CD4-positive, alpha-beta T cell (primary cell): Measurements from ENCODE around the gene SPANXN2. TPM values are rescaled to one million over a fixed set of nuclear protein-coding genes. Genes with fewer than 3 reads are reported as not detected.

Experiments
- ATAC-seq: fragments of 200-7000 bp; cut with Tn5 transposase; one replicate; pipeline ENCODE4 v1.10.0; 2022; ENCODE audit warnings: mild to moderate bottlenecking; ENCODE audit not compliant: poor library complexity
- CTCF ChIA-PET: fragments of 350-600 bp; sonication (Branson Sonifier 250); formaldehyde crosslinking; loops from one replicate; lab custom pipeline; 2021; ENCODE audit warnings: antibody characterized with exemption, inconsistent platforms; lab: Charles Lee
- POLR2A ChIA-PET: fragments of 350-600 bp; sonication (Branson Sonifier 250); formaldehyde crosslinking; loops from one replicate; lab custom pipeline; 2021; ENCODE audit warnings: antibody characterized with exemption, inconsistent platforms; lab: Charles Lee
- DNase-seq, 14 experiments: peaks; one replicate each; pipeline ENCODE4 v3.0.0-alpha.2; 2013 to 2020; ENCODE audit warnings: mixed read lengths in 2 of 14
- H3K27ac ChIP-seq, 2 donors: one replicate each; pipeline versions ENCODE4 v1.5.1 to v1.7.0; 2013; ENCODE audit warnings: low read length in 2 of 2, low read depth in 1 of 2, mild to moderate bottlenecking in 1 of 2
- H3K27me3 ChIP-seq, 2 experiments: 1 replicate in 1 of 2; 2 replicates in 1 of 2; pipeline versions ENCODE4 v1.6.1 to v1.7.0; 2013; ENCODE audit warnings: low read length in 2 of 2, control low read depth in 1 of 2, mild to moderate bottlenecking in 1 of 2, moderate library complexity in 1 of 2; ENCODE audit not compliant: insufficient read depth in 2 of 2, control insufficient read depth in 1 of 2
- H3K36me3 ChIP-seq: one replicate; pipeline ENCODE4 v1.6.1; 2013; ENCODE audit warnings: low read length, control low read depth; ENCODE audit not compliant: insufficient read depth
- H3K4me1 ChIP-seq: one replicate; pipeline ENCODE4 v1.6.1; 2013; ENCODE audit warnings: low read length, control low read depth; ENCODE audit not compliant: insufficient read depth
- H3K4me3 ChIP-seq: one replicate; pipeline ENCODE4 v1.5.1; 2013; ENCODE audit warnings: mild to moderate bottlenecking, low read length, moderate library complexity
- H3K9me3 ChIP-seq, 2 experiments: 1 replicate in 1 of 2; 2 replicates in 1 of 2; pipeline versions ENCODE4 v1.6.1 to v1.7.0; 2013; ENCODE audit warnings: low read length in 2 of 2, mild to moderate bottlenecking in 2 of 2, control low read depth in 1 of 2, moderate library complexity in 1 of 2; ENCODE audit not compliant: control insufficient read depth in 1 of 2, insufficient read depth in 1 of 2
- H3K27ac Mint-ChIP-seq: one replicate; pipeline ENCODE4 v1.8.0; 2020; ENCODE audit warnings: mixed read lengths
- H3K27me3 Mint-ChIP-seq: one replicate; pipeline ENCODE4 v1.8.0; 2021; ENCODE audit warnings: mixed read lengths
- H3K36me3 Mint-ChIP-seq: one replicate; pipeline ENCODE4 v1.8.0; 2021; ENCODE audit warnings: low read depth, mixed read lengths
- H3K4me1 Mint-ChIP-seq: one replicate; pipeline ENCODE4 v1.8.0; 2021; ENCODE audit warnings: low read depth, mixed read lengths
- H3K4me3 Mint-ChIP-seq: one replicate; pipeline ENCODE4 v1.8.0; 2020; ENCODE audit warnings: mild to moderate bottlenecking, mixed read lengths
- H3K9me3 Mint-ChIP-seq: one replicate; pipeline ENCODE4 v1.8.0; 2020; ENCODE audit warnings: mixed read lengths
- CTCF ChIP-seq: fragments of 200-600 bp; IDR thresholded peaks from one replicate; pipeline ENCODE4 v1.8.0; 2022; ENCODE audit warnings: antibody characterized with exemption, mild to moderate bottlenecking
- intact Hi-C, 2 experiments: fragments of 100-400 bp; cut with DNase I in 1 of 2; cut with micrococcal nuclease in 1 of 2; formaldehyde crosslinking; loops; one replicate each; pipeline versions ENCODE4 v1.15.1 to v1.9.0; 2023 to 2025; cut with DNase I, micrococcal nuclease
- total RNA-seq, 174 experiments: library from RNA in 2 of 174; stranded (reverse) in 2 of 174; gene quantifications; one replicate each; pipeline ENCODE4 v1.2.3 and lab custom pipeline; 2021 to 2026

Gene SPANXN2
- total RNA-seq, 2 experiments from 2014 or later = not detected

- no peaks in the 10 kb centered on the region for H3K27me3 Mint-ChIP-seq
- intact Hi-C loops = no loop called here
- no peaks in the 10 kb centered on the region for H3K9me3 Mint-ChIP-seq
- POLR2A ChIA-PET = no interaction called here
- H3K4me1 Mint-ChIP-seq = no peaks in the 10 kb centered on the region
- Histone ChIP-seq H3K4me3 (no peak overlapping the region), H3K36me3 (no peaks in the 10 kb centered on the region), H3K27me3 (no peaks in the 10 kb centered on the region), H3K27ac (no peak overlapping the region), H3K4me1 (no peaks in the 10 kb centered on the region), H3K9me3 (no peaks in the 10 kb centered on the region)
- ATAC-seq (no peak), DNase-seq (no peak)
- CTCF ChIA-PET = no interaction called here
- no peak for TF ChIP-seq CTCF
- H3K27ac Mint-ChIP-seq = no peak overlapping the region
- H3K36me3 Mint-ChIP-seq = no peaks in the 10 kb centered on the region
- no peak overlapping the region for H3K4me3 Mint-ChIP-seq
These were observed 37.1 kb downstream of the SPANXN2 start for GRCh38 chrX:143683486-143683885.

GRCh38 chrX:143674926-143675325, 45.6 kb downstream of the SPANXN2 start:
- peaks cover 3% of the 10 kb centered on the region for H3K9me3 Mint-ChIP-seq
- CTCF ChIA-PET = no interaction called here

GRCh38 chrX:143669395-143669794, 51.2 kb downstream of the SPANXN2 start:
- CTCF ChIA-PET = no interaction called here
- POLR2A ChIA-PET = no interaction called here
- Mint-ChIP-seq H3K4me1 (no peaks in the 10 kb centered on the region), H3K36me3 (no peaks in the 10 kb centered on the region), H3K27me3 (no peaks in the 10 kb centered on the region), H3K27ac (no peak overlapping the region), H3K4me3 (no peak overlapping the region), H3K9me3 (peaks cover 4% of the 10 kb centered on the region)
- no peak overlapping the region for H3K27ac ChIP-seq
- ATAC-seq = no peak
- H3K9me3 ChIP-seq = peaks cover 0 to 3% of the 10 kb centered on the region in 2 experiments
- no peaks in the 10 kb centered on the region for H3K4me1 ChIP-seq
- no peaks in the 10 kb centered on the region for H3K36me3 ChIP-seq
- no peaks in the 10 kb centered on the region for H3K27me3 ChIP-seq
- intact Hi-C loops = no loop called here
- no peak for DNase-seq
- H3K4me3 ChIP-seq = no peak overlapping the region
- no peak for TF ChIP-seq CTCF

More at GRCh38 chrX:143674926-143675325, 45.6 kb downstream of the SPANXN2 start:
- Mint-ChIP-seq H3K4me3 (no peak overlapping the region), H3K27ac (no peak overlapping the region), H3K36me3 (no peaks in the 10 kb centered on the region), H3K4me1 (no peaks in the 10 kb centered on the region), H3K27me3 (no peaks in the 10 kb centered on the region)
- no peak for ATAC-seq
- Histone ChIP-seq H3K36me3 (no peaks in the 10 kb centered on the region), H3K27me3 (no peaks in the 10 kb centered on the region), H3K4me1 (no peaks in the 10 kb centered on the region), H3K4me3 (no peak overlapping the region), H3K27ac (no peak overlapping the region), H3K9me3 (peaks cover 0 to 3% of the 10 kb centered on the region in 2 experiments)
- POLR2A ChIA-PET = no interaction called here
- no peak for DNase-seq
- TF ChIP-seq CTCF = no peak
- intact Hi-C loops = no loop called here
